Islet of Langerhans (tissue), 1 donor: ENCODE data around the gene ATP12A.

Source experiments
- FAIRE-seq: peaks from one replicate; lab custom pipeline; 2011; peaks lifted over from hg19 to GRCh38; lab: Jason Lieb, UNC

The ATP12A gene

DNA sequence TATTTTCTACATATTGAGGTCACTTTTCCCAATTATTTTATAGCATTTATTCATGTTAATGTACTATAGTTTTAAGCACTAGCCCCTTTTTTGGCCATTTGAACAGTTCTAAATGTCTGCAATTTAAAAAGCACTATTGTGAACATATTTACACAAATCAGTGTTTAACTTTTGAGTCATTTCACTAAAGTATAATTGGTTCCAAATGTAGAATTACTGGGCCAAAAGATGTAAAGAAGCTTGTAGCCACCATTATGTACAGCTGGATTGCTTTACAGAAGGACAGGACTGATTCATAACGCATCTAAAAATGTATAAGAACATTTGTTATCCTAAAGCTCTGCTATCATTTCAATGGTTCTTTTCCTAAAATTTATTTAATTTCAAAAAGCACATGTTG is 16.6 kb upstream of the ATP12A start:
- FAIRE-seq, result no peak

DNA sequence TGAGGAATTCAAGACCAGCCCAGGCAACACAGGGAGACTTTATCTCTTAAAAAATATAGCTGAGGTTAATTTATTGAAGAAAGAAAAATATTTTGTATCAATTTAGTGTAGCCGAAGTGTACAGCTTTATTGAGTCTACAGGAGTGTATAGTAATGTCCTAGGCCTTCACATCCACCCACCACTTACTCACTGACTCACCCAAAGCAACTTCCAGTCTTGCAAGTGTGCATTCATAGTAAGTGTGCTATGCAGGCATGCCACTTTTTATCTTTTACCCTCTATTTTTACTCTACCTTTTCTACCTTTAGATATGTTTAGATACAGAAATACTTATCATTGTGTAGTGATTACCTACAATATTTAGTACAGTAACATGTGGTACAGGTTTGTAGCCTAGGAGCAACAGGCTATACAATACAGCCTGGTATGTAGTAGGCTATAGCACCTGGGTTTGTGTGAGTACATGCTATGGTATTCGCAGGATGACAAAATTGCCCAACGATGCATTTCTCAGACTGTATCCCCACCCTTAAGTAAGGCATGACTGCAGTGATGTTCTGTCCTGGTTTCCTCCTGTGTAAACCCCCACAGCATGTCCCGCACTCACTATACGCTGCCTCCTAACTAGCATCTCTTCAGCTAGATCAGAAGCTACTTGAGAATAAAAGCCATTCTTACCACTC is 15.3 kb upstream of the ATP12A start:
- FAIRE-seq, result no peak

DNA sequence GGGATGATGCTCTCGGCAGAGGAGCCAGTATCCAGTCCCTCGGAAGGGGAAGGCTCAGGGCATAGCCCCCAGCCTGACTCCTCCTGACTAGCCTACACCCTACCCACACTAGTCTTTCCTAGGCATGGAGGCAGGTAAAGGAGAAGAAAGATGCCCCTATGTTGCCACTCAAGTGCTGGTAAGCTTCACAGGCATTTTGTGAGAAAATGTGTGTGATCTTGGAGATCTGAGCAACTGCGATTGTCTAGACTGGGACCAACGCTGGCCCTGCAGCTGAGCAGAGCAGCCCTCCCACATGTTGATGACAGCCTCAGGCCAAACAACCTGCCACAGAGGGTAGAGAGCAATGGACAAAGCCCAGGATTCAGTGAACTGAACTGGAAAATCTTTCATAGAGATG is 11.7 kb upstream of the ATP12A start:
- FAIRE-seq, result no peak

DNA sequence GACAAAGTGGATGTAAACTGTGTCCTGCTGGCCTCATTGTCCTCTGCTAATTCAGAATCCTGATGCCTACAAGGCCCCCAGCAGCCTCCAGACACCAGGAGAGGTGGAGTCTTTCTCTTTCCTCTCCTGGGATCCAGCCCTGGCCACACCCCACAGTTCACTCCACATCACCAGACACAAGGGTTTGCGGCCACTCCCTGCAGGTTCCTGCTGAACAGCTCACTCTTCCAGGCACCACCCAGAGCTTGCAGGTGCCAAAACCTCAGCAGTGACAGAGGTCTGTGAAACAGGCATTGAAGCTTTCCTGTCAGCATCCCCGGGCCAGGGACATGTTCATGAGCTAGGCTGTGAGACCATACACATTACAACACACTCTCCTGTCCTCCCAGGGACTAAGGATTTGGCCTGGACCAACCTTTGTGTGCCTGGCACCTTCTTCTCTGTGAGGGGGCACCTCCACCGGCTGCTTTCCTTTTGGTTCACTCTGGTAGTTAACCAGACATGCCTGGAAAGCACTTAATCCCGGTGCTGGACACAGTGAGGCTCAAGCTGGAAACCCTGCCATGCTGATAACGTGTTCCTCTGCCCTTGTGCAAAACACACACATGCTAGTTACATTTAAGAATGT is 11.1 kb upstream of the ATP12A start:
- no peak for FAIRE-seq

DNA sequence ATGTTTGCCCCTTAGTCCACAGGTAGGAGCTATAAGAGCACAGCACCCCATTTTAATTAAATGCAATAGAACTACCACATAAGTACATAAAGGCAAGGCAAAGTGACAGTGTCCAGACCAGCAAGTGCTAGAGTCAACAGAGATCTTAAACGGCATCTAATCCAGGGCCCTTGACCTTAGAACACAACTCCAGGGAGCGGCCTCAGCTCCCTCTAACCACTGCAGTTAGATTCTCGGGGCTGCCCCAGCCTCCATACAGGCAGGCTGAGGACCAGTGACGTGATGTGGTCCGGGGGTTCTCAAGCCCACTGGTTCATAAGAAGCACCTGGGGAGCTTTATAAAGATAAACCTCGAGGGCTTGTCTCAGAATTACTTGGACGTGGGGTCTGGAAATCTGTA is 10.0 kb upstream of the ATP12A start:
- FAIRE-seq, result no peak

DNA sequence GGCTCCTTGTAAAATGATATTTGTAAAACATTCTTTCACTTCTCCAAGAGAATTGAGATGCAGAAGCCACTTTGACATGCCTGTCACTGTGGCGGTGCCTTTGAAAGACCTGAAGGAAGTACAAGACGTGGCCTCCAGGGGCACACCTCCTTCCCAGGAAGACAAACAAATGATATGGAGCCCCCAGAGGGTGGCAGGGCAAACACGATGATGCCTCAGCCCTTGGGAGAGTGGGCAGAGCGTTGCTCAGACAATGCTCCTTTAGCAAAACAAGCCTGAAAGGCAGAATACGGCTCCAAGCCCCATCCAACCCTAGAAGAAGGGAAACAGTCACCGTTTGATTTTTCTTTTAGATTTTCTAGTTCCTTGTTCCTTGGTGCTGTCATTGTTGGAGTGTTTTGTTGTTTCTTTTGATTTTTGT is 9.2 kb upstream of the ATP12A start:
- no peak for FAIRE-seq

DNA sequence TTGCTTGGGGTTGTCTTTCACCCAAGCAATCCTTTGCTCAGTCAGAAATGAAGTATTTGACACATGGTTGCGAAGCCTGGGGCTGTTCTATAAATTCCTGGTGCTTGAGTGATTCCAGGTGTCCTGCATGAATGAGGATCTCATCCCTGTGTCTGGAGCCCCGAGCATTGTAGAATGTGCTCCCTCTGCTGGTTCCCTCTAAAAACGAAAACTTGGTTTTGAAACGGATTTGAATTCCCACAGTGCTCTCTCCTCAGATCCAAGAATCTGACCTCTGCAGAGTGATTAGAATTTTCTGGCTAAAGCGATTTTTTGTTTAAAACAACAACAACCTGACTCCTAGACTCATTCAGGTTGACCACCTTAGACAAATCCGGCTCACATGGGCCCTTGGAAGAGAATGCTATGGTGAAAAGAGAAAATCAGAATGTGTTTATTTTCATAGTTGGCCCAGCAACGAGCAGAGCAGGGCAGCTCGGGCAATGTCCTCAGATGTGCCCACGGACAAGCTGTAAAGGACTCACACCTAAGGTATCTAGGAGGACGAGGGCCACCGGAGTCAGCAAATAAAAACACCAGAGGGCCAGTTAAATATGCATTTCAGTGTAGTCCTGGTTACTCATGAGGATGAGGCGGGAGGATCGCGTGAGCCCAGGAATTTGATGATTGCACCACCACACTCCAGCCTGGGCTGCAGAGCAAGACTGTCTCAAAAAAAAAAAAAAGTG is 8.7 kb upstream of the ATP12A start:
- FAIRE-seq, result no peak

DNA sequence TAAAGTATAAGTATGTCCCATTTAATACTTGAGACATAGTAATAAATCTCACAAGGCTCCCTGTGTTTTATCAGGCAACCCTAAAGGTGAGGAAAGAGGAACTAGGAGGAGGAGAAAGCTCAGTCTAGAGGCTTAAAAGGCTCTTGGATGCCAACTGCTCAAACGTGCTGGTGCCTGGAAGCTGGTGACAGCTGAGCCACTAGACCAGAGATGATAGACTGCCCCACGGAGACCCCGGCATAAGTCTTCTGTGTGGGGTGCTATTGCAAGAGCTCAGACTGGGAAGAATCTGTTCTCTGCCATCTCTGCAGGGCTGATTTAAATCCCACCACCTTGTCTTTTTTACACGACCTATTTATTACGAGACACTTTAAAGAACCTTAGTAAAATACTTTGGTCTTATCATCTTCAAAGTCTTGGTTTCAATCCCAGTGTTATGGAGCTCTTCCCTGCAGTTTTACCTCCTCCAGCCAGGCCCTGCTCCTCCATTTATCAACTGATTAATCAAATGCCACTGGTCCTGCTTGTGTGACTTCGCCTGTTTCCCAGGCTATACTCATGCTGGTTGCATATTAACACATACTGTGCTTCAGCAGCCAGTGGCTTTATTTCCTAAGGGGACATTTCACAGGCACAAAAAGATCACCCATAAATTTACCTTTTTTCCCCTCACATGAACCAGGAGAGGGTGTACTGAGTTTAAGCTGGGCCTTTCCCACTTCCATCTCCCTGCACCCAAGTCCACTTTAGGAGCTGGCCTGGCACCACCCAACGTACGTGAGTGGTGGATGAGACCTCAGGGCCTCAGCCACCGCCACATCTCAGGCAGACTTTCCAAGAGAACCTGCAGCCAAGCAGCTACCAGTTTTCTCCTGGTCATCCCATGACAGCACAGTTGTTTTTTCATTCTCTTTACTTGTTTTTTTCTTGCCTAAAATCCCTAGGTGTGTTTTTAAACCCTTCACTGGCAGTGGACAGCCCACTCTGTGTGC is 7.8 kb upstream of the ATP12A start:
- FAIRE-seq, result no peak

DNA sequence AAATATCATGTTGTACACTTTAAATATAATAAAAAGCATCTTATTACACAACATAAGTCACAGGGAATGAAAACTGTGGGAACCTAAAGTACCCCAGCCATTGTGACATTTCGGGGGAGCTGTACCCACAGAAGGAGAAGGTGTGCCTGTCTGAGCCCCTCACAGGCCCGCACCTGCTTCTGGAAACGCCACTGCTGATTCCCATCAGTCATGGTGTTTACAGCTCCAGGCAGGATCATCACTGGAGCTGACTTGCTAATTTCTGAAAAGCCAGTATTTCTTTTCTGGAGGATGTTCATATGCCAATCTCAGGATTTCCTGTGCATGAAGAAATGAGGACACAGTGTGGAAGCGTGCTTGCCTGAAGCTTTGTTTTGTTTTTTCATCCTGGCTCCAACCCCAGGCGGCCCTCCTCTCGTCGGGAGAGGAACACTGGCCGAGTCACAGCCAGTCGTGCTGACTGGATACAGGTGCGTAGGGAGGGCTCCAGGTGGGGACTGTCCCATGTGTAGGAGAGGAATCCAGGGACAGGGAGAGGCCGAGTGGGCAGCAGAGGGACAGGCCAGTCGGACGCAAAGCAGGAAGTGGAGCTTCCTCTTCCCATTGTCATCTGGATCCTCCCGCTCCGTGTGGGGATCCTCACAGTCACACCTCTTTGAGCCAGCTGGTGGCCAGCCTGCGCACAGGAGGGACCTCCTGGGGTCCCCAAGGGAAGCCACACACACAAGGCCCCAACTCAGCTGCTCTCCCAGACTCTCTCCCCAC is 4.2 kb upstream of the ATP12A start:
- FAIRE-seq, result no peak

DNA sequence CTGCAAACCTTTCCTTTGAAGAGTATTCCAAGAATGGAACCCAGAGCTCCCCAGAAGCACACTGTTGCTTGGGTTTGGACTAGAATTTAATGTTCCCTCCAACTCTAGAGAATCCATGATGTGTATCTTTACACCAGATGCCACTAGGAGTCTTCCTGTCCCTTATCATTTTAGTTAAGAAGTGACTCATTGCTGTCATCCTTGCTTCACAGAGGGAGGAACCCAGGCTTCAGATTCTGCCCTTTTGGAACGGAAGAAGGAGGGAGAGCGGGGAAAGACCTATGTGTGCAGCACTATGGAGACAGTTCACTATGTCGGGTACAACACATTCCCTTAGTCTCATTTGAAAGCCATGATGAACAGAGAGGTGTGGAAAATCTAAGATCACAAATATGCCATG is 2.1 kb upstream of the ATP12A start:
- no peak for FAIRE-seq

DNA sequence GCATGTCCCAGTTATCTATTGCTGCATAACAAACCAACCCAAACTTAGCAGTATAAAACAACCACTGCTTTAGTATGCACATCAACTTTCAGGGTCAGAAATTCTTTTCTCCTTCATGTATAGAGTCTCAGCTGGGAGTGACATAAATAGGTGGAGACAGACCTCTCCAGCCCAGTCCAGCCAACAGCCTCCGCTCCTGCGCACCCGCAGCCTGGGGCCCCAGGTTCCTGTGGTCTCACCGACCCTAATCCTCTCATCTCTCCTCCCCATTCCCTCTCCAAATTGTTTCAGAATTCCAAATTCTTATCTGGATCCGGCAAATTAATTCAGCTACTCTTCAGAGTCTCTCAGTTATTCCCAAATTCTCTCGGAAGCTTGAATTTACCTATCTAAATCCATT is 522 bp upstream of the ATP12A start:
- no peak for FAIRE-seq

DNA sequence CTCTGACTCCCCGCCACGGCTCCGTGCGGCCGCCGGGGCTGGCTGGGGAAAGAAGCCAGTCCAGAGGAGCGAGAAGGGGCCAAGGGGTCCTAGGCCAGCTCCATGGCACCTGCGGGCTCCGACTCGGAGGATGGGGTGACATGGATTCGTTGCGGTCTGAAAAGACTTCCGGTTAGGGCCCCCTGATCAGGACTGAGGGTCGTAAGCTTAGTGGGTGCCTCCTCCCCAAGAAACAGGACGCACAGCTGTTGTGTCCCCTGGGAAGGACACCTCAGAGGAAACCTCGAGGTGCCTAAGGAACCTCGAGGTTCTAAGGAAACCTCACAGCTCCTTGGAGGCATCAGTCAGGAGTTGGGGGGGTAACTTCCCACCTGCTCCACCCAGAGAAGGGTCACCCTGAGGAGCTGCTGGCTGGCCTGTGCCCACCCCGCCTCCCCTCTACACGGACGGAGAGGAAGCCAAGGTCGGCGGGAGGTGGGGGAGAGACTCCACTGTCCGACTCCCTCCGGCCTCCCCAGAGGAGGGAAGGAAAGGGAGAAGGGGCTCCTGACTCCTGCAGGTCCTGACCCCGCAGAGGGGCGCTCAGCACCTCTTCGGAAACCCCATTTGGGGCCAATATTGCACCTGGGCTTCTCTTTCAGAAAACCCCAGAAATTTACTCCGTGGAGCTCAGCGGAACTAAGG is 855 bp downstream of the ATP12A start:
- no peak for FAIRE-seq

DNA sequence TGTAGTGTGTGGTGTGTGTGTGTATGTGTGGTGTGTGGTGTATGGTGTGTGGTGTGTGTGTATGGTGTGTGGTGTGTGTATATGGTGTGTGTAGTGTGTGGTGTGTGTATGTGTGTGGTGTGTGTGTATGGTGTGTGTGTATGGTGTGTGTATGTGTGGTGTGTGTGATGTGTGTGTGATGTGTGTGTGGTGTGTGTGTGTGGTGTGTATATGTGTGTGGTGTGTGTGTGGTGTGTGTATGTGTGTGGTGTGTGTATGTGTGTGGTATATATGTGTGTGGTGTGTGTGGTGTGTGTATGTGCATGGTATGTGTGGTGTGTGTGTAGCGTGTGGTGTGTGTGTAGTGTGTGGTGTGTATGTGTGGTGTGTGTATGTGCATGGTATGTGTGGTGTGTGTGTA is 1.7 kb downstream of the ATP12A start:
- FAIRE-seq, result no peak

DNA sequence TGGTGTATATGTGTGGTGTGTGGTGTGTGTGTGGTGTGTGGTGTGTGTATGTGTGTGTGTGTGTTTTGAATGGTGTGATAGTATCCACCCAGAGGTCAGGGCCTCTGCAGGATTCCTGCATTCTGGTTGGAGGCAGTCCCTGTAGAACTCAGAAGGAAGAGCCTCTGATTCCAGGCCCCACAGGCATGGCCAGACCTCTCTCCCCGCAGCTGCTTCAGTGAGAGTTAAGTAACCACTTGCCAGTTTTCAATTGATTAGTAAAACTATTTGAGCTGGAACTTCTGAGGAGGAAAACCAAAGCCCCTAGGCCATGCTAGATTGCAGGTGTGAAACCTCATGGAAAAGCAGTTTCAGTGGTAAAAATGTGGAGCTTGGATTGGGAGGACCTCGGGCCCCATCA is 2.1 kb downstream of the ATP12A start:
- no peak for FAIRE-seq

DNA sequence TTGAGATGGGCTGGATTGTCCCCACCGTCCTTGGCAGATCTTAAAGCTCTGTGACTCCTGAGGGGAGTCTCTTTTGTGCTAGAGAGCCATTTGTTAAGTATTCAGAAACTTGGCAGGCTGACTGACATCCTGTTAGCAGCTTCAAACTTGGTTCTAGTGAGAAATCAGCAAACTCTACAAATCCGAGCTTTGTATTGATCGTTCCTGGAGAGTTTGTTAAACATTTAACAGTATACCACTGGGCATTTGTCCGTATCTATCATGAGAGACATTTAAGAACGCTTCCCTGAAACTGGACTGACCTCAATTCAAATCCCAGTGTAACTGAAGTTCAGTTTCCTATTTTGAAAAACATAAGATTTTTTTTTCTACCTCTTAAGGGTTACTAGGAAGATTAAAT is 3.1 kb downstream of the ATP12A start:
- FAIRE-seq, result no peak

DNA sequence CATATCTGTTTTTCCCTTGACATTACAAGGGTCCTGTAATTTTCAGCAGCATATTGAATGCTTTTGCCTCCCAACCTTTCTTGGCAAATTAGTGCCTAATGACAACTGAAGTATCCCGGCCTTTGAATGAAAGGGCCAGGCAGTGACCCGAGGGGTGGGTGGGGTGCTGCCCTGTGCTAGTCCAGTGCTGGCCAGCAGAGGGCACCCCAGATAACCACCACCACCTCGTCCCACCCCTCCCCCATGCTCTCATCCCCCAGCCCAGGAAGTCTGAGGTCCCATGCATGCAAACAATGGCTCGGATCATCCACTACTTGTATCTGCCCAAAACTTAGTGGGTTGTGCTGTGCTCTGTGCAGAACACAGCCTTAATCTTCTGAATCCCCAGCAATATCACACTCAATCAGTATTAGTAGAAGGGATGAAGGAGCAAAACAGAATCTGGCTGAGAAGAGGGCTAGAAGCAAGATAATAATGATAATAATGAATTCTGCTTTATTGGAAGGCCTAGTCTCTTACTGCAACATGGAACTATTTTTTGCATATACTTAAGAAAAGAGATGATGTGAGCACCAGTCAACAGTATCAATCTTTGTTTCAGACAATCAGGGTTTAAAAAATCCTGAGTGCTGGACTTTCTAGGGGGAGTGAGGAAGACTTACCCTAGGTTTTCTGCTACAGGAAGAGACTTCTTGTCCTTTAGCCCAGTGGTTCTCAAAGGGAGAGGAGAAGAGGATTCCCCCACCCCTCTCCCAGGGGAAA is 3.8 kb downstream of the ATP12A start:
- FAIRE-seq, result no peak

DNA sequence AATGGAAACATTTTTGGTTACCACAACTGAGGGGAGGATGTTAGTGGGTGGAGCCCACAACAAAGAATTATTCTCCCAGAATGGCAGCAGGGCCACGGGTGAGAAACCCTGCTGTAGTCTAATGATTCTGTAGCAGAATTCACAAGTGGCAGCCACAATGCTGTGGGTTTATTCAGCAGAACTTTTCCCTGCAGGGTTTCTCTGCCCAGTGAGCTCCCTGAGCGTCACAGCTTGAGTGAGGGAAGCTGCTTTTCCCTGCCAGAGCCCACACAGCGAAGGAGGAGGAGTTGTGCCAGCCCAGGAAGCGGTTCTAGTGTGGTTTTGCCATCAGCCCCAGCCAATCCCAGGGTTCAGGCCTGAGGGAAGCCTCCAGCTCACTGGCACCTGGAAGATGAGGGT is 4.4 kb downstream of the ATP12A start:
- FAIRE-seq, result no peak

DNA sequence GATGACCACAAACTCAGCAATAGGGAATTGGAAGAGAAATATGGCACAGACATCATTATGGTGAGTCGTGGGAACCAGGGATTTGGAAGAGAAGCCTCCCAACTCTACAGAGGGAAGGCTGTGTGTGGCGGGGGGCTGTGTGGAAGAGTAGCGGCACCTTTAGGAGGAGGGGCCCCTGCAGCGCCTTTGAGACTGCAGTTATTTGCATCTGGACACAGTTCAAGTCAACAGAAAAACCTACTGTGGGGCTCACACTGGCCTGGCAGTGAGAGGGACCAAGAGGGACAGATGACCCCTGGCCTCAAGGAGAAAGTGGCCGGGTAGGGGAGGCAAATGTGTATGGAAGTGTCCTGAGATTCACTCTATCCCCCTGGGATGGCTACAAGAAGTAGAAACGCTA is 5.1 kb downstream of the ATP12A start:
- FAIRE-seq, result no peak

DNA sequence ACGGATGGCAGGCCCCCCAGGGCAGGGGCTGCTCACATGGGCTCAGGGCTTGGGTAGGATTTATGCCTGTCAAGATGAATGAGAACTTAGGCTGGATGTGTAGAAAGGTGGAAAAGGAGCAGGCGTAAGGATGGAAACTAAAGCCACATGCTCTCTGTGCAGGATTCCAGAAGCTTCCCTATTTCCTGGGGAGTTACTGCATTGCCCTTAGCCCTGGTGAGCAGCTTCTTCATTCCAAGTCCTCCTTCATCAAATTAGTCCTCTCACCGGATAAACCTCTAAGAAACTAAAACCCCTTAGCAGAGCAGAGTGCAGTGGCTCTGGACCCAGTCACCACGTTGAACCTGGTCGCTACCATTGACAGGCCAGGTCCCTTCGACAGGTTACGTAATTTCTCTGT is 7.4 kb downstream of the ATP12A start:
- no peak for FAIRE-seq

DNA sequence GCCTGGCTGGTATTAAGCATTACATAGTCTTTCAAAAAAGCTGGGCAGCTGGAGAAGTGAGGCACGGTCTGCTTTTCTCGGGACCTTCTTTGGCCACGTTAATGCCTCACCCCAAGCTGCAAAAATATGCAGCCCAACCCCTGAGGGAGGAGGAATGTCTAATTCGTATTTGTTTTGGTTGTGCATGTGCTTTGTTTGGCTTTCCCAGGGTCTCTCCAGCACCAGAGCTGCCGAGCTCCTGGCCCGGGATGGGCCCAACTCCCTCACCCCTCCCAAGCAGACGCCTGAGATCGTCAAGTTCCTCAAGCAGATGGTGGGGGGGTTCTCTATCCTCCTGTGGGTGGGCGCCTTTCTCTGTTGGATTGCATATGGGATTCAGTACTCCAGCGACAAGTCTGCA is 7.9 kb downstream of the ATP12A start:
- FAIRE-seq, result no peak
